GM18498 (cell line): ENCODE measurements around the gene FRMD4A.
"Not testable (repeated sequence)": the region's sequence is repeated elsewhere in the genome, so short reads cannot be mapped to it uniquely, and the experiment has no call there.

Source experiments
- ATAC-seq: cut with Tn5 transposase; IDR thresholded peaks from one replicate; pipeline ENCODE4 v1.9.1; 2021; ENCODE audit warnings: mild to moderate bottlenecking, moderate library complexity; ENCODE audit not compliant: unreplicated experiment

The FRMD4A gene

DNA sequence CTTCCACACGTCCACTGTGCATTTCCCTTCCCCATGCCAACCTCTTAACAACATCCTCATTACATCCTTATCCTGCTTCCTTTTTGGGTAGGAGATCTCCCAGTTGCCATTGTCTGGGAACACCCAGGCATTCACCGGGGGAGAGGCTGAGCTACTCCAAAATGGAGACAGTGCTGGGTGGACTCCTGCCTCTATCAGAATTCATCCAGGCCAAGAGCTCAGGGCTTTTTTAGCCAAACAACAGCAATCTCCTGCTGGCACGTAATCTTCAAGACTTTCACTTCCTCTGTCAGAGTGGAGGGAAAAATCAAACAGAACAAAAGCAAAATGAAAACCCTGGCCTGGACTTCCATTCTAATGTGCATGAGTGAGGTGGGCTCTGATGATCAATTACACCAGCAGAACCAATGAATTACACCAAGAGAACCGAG, 499.0 kb downstream of the FRMD4A start:
- peak; percentile 67 for ATAC-seq

GRCh38 chr10:13830385-13830784, 500.3 kb downstream of the FRMD4A start:
- ATAC-seq: no peak

DNA sequence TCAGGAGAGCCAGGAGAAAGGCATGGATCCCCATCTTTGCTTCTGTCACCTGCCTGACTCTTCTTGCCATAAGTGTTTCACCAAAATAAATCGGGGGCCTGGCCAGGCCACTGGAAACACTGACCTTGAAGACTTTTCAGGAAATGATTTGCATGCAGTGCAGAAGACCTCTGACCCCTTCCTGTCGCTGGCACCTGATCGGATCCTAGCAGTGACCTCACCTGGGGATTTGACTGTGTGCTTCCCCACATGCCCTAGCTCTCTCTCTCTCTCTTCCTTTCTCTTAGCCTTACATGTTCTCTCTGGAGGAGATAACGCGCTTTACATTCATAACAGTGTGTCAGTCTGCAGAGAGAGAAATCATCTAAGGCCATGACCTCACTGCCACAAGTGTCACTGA, 500.9 kb downstream of the FRMD4A start:
- ATAC-seq: no peak

GRCh38 chr10:13828284-13828683, 502.4 kb downstream of the FRMD4A start:
- ATAC-seq: not testable (repeated sequence)

DNA sequence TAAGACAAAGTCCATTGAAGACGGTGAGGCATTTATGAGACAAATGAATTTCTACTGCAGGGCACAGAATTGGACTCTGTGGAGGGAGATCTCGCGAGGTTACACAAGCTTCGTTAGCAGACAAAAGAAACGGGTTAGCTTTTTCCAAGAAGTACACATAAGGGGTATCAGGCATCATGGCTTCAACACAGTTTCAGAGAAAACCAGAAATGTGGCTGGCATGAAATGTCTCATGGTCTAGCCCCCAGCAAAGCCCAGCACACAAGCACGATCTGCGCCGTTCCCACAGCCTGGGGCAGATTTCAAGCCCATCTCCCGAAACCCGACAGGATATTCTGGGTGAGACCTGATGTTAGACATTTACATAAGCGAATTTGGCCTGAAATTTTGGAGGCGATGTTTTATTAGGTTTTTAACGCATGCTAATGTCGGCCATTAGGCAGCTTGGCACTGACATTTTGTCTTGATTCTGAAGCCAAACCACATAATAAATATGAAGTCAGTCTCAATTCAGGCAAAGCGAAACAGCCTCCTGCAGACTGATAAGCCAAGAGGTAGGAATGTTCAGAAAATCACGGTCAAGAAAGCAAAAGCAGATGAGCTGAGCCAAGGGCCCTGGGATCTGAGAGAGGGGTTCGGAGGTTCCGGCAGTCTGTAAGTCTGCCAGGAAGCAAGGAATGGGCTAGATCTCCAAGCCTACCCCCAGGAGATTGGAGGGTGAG, 503.5 kb downstream of the FRMD4A start:
- ATAC-seq: no peak

DNA sequence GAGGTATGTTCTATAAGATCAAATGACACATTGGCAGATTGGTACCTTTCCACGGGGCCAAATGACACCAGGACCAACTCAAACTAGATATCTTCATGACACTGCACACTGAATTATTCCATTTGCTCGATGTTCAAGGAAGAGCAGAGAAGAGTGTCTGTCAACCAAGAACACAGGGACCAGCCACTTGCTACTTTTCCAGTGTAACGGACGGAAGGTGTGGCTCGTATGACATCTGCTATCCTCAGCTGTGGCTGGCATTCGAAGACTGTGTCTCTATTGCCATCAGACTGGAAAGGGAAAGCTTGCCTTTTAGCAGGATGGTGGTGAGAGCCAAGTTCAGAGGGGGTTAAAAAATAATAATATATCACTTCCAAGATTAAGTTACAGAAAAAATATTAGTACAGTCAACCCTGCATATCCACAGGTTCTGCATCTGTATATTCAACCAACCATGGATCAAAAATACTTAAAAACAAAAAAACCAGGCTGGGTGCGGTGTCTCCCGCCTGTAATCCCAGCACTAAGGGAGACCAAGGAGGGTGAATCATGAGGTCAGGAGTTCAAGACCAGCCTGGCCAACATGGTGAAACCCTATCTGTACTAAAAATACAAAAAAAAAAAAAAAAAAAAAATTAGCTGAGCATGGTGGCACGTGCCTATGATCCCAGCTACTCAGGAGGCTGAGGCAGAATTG, 506.9 kb downstream of the FRMD4A start:
- ATAC-seq: no peak

GRCh38 chr10:13823096-13823708, 507.5 kb downstream of the FRMD4A start:
- no peak for ATAC-seq

GRCh38 chr10:13822490-13822889, 508.2 kb downstream of the FRMD4A start:
- no peak for ATAC-seq

- no peak for ATAC-seq
Measured at GRCh38 chr10:13820964-13821337, 509.8 kb downstream of the FRMD4A start.

GRCh38 chr10:13820119-13820963, 510.4 kb downstream of the FRMD4A start:
- no peak for ATAC-seq

- no peak for ATAC-seq
Measured at GRCh38 chr10:13816195-13816925, 514.4 kb downstream of the FRMD4A start.

GRCh38 chr10:13815756-13816155, 515.0 kb downstream of the FRMD4A start:
- ATAC-seq: no peak

GRCh38 chr10:13813550-13813949, 517.2 kb downstream of the FRMD4A start:
- ATAC-seq: no peak

DNA sequence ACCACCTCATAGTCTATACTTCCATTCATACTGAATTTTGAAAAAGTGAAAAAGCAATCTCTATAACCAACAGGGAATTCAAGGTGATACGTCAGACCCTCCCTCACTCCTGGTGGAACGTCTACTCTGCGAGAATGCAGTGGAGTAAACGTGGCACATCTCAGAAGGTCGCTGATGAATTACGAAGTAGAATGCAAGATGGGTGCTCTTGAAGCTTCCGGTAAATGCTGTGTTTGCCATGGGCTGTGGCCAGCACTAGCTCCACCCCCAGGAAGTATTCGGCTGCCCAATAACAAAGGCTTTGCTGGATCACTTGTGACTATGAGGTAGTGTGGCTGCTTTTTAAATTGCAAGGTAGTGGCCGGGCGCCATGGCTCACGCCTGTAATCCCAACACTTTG, 517.9 kb downstream of the FRMD4A start:
- no peak for ATAC-seq

DNA sequence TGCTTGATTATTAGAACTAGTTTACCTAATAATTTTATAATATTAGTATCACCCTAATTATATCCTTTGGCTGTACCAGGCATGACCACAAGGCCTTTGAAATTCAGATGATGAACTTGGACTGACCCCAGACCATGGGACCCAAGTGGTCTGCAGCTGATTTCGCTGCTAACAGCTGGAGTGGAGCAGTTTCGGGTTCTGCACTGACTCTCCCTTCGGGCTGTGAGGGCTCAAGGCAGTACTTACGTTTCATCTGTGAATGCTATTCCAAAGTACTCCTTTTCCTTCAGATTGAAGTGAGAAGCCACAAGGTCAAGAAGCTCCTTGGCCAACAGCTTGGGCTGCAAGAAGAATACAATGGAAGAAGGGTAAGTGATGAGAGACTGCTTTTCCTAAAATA, 520.2 kb downstream of the FRMD4A start:
- no peak for ATAC-seq

DNA sequence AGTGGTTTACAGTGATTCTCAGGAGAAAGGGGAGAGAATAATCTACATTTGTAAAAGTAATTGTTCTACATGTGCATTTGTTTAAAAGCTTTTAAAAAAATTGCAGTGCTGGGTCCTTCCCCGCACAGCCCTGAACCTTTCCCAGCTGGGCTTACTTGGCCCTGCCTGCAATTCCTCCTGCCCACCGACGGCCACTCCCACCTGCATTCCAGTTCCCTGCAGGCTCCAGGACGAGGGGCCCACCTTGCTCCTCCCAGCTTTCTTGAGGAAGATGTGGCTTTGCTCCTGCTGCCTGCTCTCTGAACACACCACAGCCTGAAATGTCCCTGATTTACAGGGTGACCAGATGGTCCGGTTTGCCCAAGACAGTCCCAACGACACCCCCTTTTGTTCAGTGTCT, 521.3 kb downstream of the FRMD4A start:
- ATAC-seq: no peak

DNA sequence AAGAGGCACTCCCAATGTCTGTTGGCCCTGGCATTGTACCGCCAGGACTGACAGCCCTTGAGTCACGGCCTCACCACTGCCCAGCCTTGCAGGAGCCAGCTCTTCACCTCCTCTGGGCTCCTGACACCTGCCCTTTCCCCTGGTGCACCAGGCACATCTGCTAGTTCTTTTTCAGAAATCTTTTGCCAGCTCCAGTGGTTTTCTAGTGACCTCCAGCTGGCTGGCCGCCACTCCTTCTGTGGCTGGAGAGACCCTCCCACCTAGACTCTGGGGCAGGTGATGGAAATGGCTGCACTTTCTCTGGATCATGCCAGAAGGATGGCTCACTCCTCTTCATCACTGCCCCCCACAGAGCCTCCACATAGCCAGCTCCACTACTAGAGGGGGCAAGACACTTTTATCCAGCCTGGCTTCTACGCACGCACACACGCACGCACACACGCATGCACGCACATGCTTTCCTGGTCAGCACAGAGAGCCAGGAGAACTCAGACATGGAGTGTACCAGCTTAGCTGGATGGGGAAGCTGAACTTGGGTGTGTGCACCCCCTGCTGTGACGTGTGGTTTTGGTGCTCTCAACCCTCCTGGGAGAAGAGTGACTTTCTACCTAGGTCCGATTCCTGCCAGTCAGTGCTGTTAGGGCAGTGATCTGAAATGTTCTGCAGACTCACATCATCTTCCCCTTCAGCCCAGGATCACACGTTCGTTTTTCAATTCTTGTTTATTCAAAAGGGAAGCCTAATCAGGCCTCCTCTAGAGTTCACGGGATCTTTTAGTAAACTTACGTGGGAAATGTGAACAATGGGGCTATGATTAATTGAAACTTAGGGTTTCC, 522.0 kb downstream of the FRMD4A start:
- no peak for ATAC-seq

GRCh38 chr10:13806419-13806818, 524.3 kb downstream of the FRMD4A start:
- no peak for ATAC-seq
